ENCODE measurements around the gene PRAMEF14. TPM values are rescaled to one million over a fixed set of nuclear protein-coding genes. Genes with fewer than 3 reads are reported as not detected.
"Not testable (repeated sequence)": the region's sequence is repeated elsewhere in the genome, so short reads cannot be mapped to it uniquely, and the experiment has no call there.

PRAMEF14 gene
- total RNA-seq, 4 donors from 2014 or later = not detected

DNA sequence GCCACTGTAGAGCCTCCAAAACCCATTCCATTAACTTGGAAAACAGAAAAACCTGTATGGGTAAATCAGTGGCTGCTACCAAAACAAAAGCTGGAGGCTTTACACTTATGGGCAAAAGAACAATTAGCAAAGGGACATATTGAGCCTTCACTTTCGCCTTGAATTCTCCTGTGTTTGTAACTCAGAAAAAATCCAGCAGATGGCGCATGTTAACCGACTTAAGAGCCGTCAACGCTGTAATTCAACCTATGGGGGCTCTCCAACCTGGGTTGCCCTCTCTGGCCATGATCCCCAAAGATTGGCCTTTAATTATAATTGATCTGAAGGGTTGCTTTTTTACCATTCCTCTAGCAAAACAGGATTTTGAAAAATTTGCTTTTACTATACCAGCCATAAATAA is 9.8 kb upstream of the PRAMEF14 start:
- not testable (repeated sequence) for ATAC-seq, H3K4me3 ChIP-seq, H3K27me3 ChIP-seq, H3K4me1 ChIP-seq, H3K36me3 ChIP-seq, H3K27ac ChIP-seq
- peaks cover 0 to 15% (median 0%) of the 10 kb centered on the region in 3 donors for H3K9me3 ChIP-seq
- 8 to 20% methylated on average over 1 to 5 of the region's 5 CpGs for WGBS, 2 donors (ENCODE audit: low coverage in 1 of 2)
- TF ChIP-seq, protein P1, sequence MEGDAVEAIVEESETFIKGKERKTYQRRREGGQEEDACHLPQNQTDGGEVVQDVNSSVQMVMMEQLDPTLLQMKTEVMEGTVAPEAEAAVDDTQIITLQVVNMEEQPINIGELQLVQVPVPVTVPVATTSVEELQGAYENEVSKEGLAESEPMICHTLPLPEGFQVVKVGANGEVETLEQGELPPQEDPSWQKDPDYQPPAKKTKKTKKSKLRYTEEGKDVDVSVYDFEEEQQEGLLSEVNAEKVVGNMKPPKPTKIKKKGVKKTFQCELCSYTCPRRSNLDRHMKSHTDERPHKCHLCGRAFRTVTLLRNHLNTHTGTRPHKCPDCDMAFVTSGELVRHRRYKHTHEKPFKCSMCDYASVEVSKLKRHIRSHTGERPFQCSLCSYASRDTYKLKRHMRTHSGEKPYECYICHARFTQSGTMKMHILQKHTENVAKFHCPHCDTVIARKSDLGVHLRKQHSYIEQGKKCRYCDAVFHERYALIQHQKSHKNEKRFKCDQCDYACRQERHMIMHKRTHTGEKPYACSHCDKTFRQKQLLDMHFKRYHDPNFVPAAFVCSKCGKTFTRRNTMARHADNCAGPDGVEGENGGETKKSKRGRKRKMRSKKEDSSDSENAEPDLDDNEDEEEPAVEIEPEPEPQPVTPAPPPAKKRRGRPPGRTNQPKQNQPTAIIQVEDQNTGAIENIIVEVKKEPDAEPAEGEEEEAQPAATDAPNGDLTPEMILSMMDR (IDR thresholded peaks at IDR 0.05) = peak; percentile 12 to 64 (median 58)

DNA sequence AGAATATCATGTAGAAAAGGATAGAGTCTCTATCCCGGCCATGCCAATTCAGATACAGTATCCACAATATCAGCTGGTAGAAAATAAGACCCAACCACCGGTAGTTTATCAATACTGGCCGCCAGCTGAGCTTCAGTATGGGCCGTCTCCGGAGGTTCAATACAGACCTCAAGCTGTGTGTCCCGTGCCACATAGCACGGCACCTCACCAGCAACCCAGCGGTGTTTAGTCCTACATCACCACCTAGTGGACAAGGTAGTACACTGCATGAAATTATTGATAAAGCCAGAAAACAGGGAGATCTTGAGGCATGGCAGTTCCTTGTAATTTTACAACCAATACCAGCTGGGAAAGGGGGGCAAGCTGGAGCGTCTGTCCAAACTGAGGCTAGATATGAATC is 7.5 kb upstream of the PRAMEF14 start:
- H3K4me1 ChIP-seq, H3K36me3 ChIP-seq, H3K27me3 ChIP-seq, H3K27ac ChIP-seq, ATAC-seq, H3K4me3 ChIP-seq: not testable (repeated sequence)
- WGBS, 2 donors (ENCODE audit: low coverage in 1 of 2) = no CpG with 5 or more reads among the region's 9 CpGs
- peaks cover 0 to 15% (median 0%) of the 10 kb centered on the region in 3 donors for H3K9me3 ChIP-seq

- ATAC-seq, H3K36me3 ChIP-seq, H3K4me3 ChIP-seq, H3K4me1 ChIP-seq, H3K27me3 ChIP-seq, H3K27ac ChIP-seq: not testable (repeated sequence)
- peaks cover 0 to 15% (median 0%) of the 10 kb centered on the region in 3 donors for H3K9me3 ChIP-seq
- 89% methylated on average over 2 of the region's 8 CpGs; no CpG with 5 or more reads in 1 of the 2 donors for WGBS, 2 donors (ENCODE audit: low coverage in 1 of 2)
These were observed 6.5 kb upstream of the PRAMEF14 start for GRCh38 chr1:13353476-13353875.

DNA sequence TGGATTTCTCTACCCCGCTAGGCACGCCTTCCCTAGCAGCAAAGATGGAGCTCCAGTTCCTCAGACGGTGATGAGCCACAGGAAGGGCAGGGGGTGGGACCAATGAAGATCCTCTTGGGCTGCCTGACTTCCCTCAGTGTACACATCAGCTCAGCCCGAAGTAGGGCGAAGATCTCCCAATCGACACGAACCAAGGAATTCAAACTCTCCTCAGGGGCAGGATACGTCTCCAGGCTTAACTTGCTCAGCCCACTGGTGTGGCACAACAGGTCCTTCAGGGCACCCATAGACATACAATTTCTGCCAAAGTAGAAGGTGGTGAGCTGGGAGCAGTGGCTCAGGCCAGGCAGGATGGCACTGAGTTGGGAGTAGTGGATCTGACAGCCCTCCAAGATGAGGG is 4.4 kb downstream of the PRAMEF14 start:
- H3K9me3 ChIP-seq, H3K4me3 ChIP-seq, ATAC-seq, H3K27ac ChIP-seq, H3K36me3 ChIP-seq, H3K4me1 ChIP-seq, H3K27me3 ChIP-seq: not testable (repeated sequence)
- WGBS, 2 donors (ENCODE audit: low coverage in 1 of 2) = 43 to 100% methylated on average over 1 of the region's 8 CpGs

DNA sequence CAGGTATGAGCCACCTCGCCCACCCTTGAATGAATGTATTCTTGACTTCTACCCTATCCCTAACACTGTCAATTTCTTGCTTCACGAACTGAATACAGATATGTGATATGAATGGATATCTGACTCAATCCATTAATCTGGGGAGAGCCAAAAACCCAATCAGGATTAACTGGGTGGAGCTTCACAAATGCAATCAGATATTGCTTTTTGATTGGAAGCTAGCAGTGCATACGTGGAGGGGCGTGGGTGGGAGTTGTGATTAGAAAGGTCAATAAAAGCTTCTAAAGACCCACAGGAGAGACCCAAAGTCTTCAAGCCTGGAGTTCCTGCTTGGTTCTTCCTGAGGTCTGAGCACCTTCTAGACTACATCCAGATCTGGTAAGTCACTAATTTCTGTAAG is 31.7 kb downstream of the PRAMEF14 start, which contains the start of gene PRAMEF15:
Gene PRAMEF15 (plus strand): TSS at position 301 of the 400 bp plus-strand sequence. CDS start 2,827 bp downstream, outside the sequence.
- H3K27ac ChIP-seq, H3K27me3 ChIP-seq, H3K36me3 ChIP-seq, H3K4me3 ChIP-seq, H3K9me3 ChIP-seq, H3K4me1 ChIP-seq, ATAC-seq: not testable (repeated sequence)
- no CpG with 5 or more reads among the region's 4 CpGs for WGBS, 2 donors (ENCODE audit: low coverage in 1 of 2)

DNA sequence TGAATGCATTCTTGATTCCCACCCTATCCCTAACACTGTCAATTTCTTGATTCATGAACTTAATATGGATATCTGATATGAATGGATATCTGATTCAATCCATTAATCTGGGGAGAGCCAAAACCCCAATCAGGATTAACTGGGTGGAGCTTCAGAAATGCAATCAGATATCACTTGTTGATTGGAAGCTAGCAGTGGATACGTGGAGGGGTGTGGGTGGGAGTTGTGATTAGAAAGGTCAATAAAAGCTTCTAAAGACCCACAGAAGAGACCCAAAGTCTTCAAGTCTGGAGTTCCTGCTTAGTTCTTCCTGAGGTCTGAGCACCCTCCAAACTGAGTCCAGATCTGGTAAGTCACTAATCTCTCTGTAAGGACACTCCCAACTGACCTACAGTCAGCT is 43.7 kb downstream of the PRAMEF14 start, which contains the start of gene PRAMEF33:
Gene PRAMEF33 (plus strand): TSS at position 301 of the 400 bp plus-strand sequence. CDS start 2,416 bp downstream, outside the sequence.
- no CpG with 5 or more reads among the region's 1 CpG for WGBS, 2 donors (ENCODE audit: low coverage in 1 of 2)
- ATAC-seq = not testable (repeated sequence)

GRCh38 chr1:13302197-13302596 is 44.7 kb downstream of the PRAMEF14 start:
- H3K4me3 ChIP-seq, H3K4me1 ChIP-seq, H3K9me3 ChIP-seq, H3K36me3 ChIP-seq, H3K27me3 ChIP-seq, ATAC-seq, H3K27ac ChIP-seq: not testable (repeated sequence)

More for the DNA sequence above, 43.7 kb downstream of the PRAMEF14 start, which contains the start of gene PRAMEF33:
- H3K27ac ChIP-seq, H3K4me3 ChIP-seq, H3K36me3 ChIP-seq, H3K4me1 ChIP-seq, H3K27me3 ChIP-seq, H3K9me3 ChIP-seq: not testable (repeated sequence)

GRCh38 chr1:13298699-13299098 is 48.2 kb downstream of the PRAMEF14 start:
- not testable (repeated sequence) for H3K4me1 ChIP-seq, H3K36me3 ChIP-seq, H3K27me3 ChIP-seq, H3K9me3 ChIP-seq, H3K4me3 ChIP-seq, H3K27ac ChIP-seq, ATAC-seq
- no CpG with 5 or more reads among the region's 27 CpGs for WGBS, 2 donors (ENCODE audit: low coverage in 1 of 2)

DNA sequence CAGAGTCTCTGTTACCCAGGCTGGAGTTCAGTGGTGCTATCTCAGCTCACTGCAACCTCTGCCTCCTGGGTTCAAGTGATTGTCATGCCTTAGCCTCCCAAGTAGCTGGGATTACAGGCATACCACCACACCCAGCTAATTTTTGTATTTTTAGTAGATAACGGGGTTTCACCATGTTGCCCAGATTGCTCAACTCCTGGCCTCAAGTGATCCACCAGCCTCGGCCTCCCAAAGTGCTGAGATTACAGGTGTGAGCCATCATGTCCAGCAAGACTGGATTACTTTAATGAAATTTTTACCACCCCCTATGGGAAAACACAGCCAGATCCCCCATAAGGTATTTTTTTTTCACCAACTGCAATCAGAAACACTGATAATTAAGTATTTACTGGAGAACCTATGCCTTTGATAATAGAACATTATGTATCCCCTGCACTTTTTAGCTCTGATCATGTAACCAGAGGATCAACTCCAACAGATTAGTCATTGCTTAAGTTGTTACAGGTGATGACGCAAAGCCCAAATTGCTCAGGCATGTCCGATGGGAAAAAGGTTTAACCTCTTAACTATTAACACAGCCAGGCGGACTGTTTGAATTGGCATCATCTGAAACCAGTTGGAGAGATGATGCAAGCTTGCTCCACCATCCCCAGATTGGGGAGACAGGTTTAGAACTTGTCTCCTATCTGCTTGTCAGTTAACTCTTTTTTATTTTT is 49.6 kb downstream of the PRAMEF14 start:
- H3K27me3 ChIP-seq, H3K4me3 ChIP-seq, H3K9me3 ChIP-seq, ATAC-seq, H3K27ac ChIP-seq, H3K36me3 ChIP-seq, H3K4me1 ChIP-seq: not testable (repeated sequence)
- no CpG with 5 or more reads among the region's 5 CpGs for WGBS, 2 donors (ENCODE audit: low coverage in 1 of 2)

Other genes with a start within 250 kb of the PRAMEF14 start
- gene HNRNPCL2, start 230.3 kb downstream of the PRAMEF14 start, total RNA-seq = not detected
- gene PRAMEF26, start 191.1 kb downstream of the PRAMEF14 start, total RNA-seq = not detected
- gene HNRNPCL4, start 181.5 kb downstream of the PRAMEF14 start, total RNA-seq = not detected
- not detected for gene PRAMEF9, start 175.3 kb downstream of the PRAMEF14 start, total RNA-seq
- not detected for gene PRAMEF13, start 145.7 kb downstream of the PRAMEF14 start, total RNA-seq
- not detected for gene PRAMEF18, start 121.0 kb downstream of the PRAMEF14 start, total RNA-seq
- not detected for gene PRAMEF5, start 92.9 kb downstream of the PRAMEF14 start, total RNA-seq
- not detected for gene PRAMEF8, start 62.0 kb downstream of the PRAMEF14 start, total RNA-seq
- not detected for gene PRAMEF33, start 43.6 kb downstream of the PRAMEF14 start, total RNA-seq
- gene PRAMEF15, start 31.6 kb downstream of the PRAMEF14 start, total RNA-seq = not detected
- gene PRAMEF19, start 24.8 kb upstream of the PRAMEF14 start, total RNA-seq = not detected
- under 1 TPM in 1 of 4 donors, not detected in 3; 0.19 TPM for gene PRAMEF17, start 42.5 kb upstream of the PRAMEF14 start, total RNA-seq
- not detected for gene PRAMEF20, start 63.3 kb upstream of the PRAMEF14 start, total RNA-seq
- gene LRRC38, start 166.9 kb upstream of the PRAMEF14 start, total RNA-seq = under 1 TPM in 1 of 4 donors, not detected in 3; 0.23 TPM
- 10 to 100 TPM; 10.9 to 31.6 (median 17.3) TPM for gene PDPN, start 236.7 kb upstream of the PRAMEF14 start, total RNA-seq